Measurements from ENCODE around the gene SND1.

SND1 gene

GRCh38 chr7:128115821-128116723 is 464.1 kb downstream of the SND1 start:
- DNase-seq: no peak
- Histone ChIP-seq H3K4me3 (ENCODE audit: insufficient read depth, low read depth, low read length, poor library complexity, severe bottlenecking) (no peak overlapping the region), H3K27me3 (replicated peaks; ENCODE audit: control insufficient read depth, insufficient read depth, low read length, poor library complexity, severe bottlenecking) (no peaks in the 10 kb centered on the region), H3K9me3 (ENCODE audit: control insufficient read depth, low read length) (no peaks in the 10 kb centered on the region), H3K4me1 (ENCODE audit: control insufficient read depth, insufficient read depth, low read length, poor library complexity, severe bottlenecking) (peaks cover under 1% of the 10 kb centered on the region), H3K27ac (ENCODE audit: insufficient read depth, low read length, poor library complexity, severe bottlenecking) (no peak overlapping the region), H3K36me3 (ENCODE audit: control insufficient read depth, insufficient read depth, low read length) (no peaks in the 10 kb centered on the region)

GRCh38 chr7:128116740-128117139 is 464.7 kb downstream of the SND1 start:
- Histone ChIP-seq H3K4me1 (ENCODE audit: control insufficient read depth, insufficient read depth, low read length, poor library complexity, severe bottlenecking) (no peaks in the 10 kb centered on the region), H3K36me3 (ENCODE audit: control insufficient read depth, insufficient read depth, low read length) (no peaks in the 10 kb centered on the region), H3K9me3 (ENCODE audit: control insufficient read depth, low read length) (no peaks in the 10 kb centered on the region), H3K27me3 (replicated peaks; ENCODE audit: control insufficient read depth, insufficient read depth, low read length, poor library complexity, severe bottlenecking) (no peaks in the 10 kb centered on the region), H3K27ac (ENCODE audit: insufficient read depth, low read length, poor library complexity, severe bottlenecking) (no peak overlapping the region), H3K4me3 (ENCODE audit: insufficient read depth, low read depth, low read length, poor library complexity, severe bottlenecking) (no peak overlapping the region)
- DNase-seq: no peak

GRCh38 chr7:128117691-128118090 is 465.7 kb downstream of the SND1 start:
- Histone ChIP-seq H3K4me3 (ENCODE audit: insufficient read depth, low read depth, low read length, poor library complexity, severe bottlenecking) (no peak overlapping the region), H3K27ac (ENCODE audit: insufficient read depth, low read length, poor library complexity, severe bottlenecking) (no peak overlapping the region), H3K27me3 (replicated peaks; ENCODE audit: control insufficient read depth, insufficient read depth, low read length, poor library complexity, severe bottlenecking) (no peaks in the 10 kb centered on the region), H3K36me3 (ENCODE audit: control insufficient read depth, insufficient read depth, low read length) (no peaks in the 10 kb centered on the region), H3K9me3 (ENCODE audit: control insufficient read depth, low read length) (no peaks in the 10 kb centered on the region), H3K4me1 (ENCODE audit: control insufficient read depth, insufficient read depth, low read length, poor library complexity, severe bottlenecking) (no peaks in the 10 kb centered on the region)
- no peak for DNase-seq

GRCh38 chr7:128119036-128119435 is 467.0 kb downstream of the SND1 start:
- DNase-seq: no peak
- Histone ChIP-seq H3K9me3 (ENCODE audit: control insufficient read depth, low read length) (no peaks in the 10 kb centered on the region), H3K27me3 (replicated peaks; ENCODE audit: control insufficient read depth, insufficient read depth, low read length, poor library complexity, severe bottlenecking) (no peaks in the 10 kb centered on the region), H3K4me3 (ENCODE audit: insufficient read depth, low read depth, low read length, poor library complexity, severe bottlenecking) (no peak overlapping the region), H3K27ac (ENCODE audit: insufficient read depth, low read length, poor library complexity, severe bottlenecking) (no peak overlapping the region), H3K4me1 (ENCODE audit: control insufficient read depth, insufficient read depth, low read length, poor library complexity, severe bottlenecking) (no peaks in the 10 kb centered on the region), H3K36me3 (ENCODE audit: control insufficient read depth, insufficient read depth, low read length) (no peaks in the 10 kb centered on the region)

GRCh38 chr7:128120116-128120515 is 468.1 kb downstream of the SND1 start:
- H3K27me3 ChIP-seq (replicated peaks; ENCODE audit: control insufficient read depth, insufficient read depth, low read length, poor library complexity, severe bottlenecking): no peaks in the 10 kb centered on the region
- no peak overlapping the region for H3K27ac ChIP-seq (ENCODE audit: insufficient read depth, low read length, poor library complexity, severe bottlenecking)
- H3K4me1 ChIP-seq (ENCODE audit: control insufficient read depth, insufficient read depth, low read length, poor library complexity, severe bottlenecking): no peaks in the 10 kb centered on the region
- no peaks in the 10 kb centered on the region for H3K9me3 ChIP-seq (ENCODE audit: control insufficient read depth, low read length)
- no peaks in the 10 kb centered on the region for H3K36me3 ChIP-seq (ENCODE audit: control insufficient read depth, insufficient read depth, low read length)
- H3K4me3 ChIP-seq (ENCODE audit: insufficient read depth, low read depth, low read length, poor library complexity, severe bottlenecking): no peak overlapping the region
- DNase-seq: no peak

- Histone ChIP-seq H3K4me3 (ENCODE audit: insufficient read depth, low read depth, low read length, poor library complexity, severe bottlenecking) (no peak overlapping the region), H3K36me3 (ENCODE audit: control insufficient read depth, insufficient read depth, low read length) (no peaks in the 10 kb centered on the region), H3K27ac (ENCODE audit: insufficient read depth, low read length, poor library complexity, severe bottlenecking) (no peak overlapping the region), H3K9me3 (ENCODE audit: control insufficient read depth, low read length) (no peaks in the 10 kb centered on the region), H3K27me3 (replicated peaks; ENCODE audit: control insufficient read depth, insufficient read depth, low read length, poor library complexity, severe bottlenecking) (no peaks in the 10 kb centered on the region), H3K4me1 (ENCODE audit: control insufficient read depth, insufficient read depth, low read length, poor library complexity, severe bottlenecking) (no peaks in the 10 kb centered on the region)
- no peak for DNase-seq
Measured at GRCh38 chr7:128120976-128121490, 469.0 kb downstream of the SND1 start.

- H3K4me1 ChIP-seq (ENCODE audit: control insufficient read depth, insufficient read depth, low read length, poor library complexity, severe bottlenecking): no peaks in the 10 kb centered on the region
- H3K9me3 ChIP-seq (ENCODE audit: control insufficient read depth, low read length): no peaks in the 10 kb centered on the region
- H3K36me3 ChIP-seq (ENCODE audit: control insufficient read depth, insufficient read depth, low read length): no peaks in the 10 kb centered on the region
- DNase-seq: no peak
- no peak overlapping the region for H3K27ac ChIP-seq (ENCODE audit: insufficient read depth, low read length, poor library complexity, severe bottlenecking)
- H3K27me3 ChIP-seq (replicated peaks; ENCODE audit: control insufficient read depth, insufficient read depth, low read length, poor library complexity, severe bottlenecking): no peaks in the 10 kb centered on the region
- no peak overlapping the region for H3K4me3 ChIP-seq (ENCODE audit: insufficient read depth, low read depth, low read length, poor library complexity, severe bottlenecking)
Measured at GRCh38 chr7:128121711-128122530, 469.9 kb downstream of the SND1 start.

- H3K27ac ChIP-seq (ENCODE audit: insufficient read depth, low read length, poor library complexity, severe bottlenecking): no peak overlapping the region
Measured at GRCh38 chr7:128122576-128123290, 470.7 kb downstream of the SND1 start.

GRCh38 chr7:128123291-128124037 is 471.5 kb downstream of the SND1 start:
- Histone ChIP-seq H3K27ac (ENCODE audit: insufficient read depth, low read length, poor library complexity, severe bottlenecking) (no peak overlapping the region), H3K4me1 (ENCODE audit: control insufficient read depth, insufficient read depth, low read length, poor library complexity, severe bottlenecking) (no peaks in the 10 kb centered on the region), H3K27me3 (replicated peaks; ENCODE audit: control insufficient read depth, insufficient read depth, low read length, poor library complexity, severe bottlenecking) (no peaks in the 10 kb centered on the region), H3K36me3 (ENCODE audit: control insufficient read depth, insufficient read depth, low read length) (no peaks in the 10 kb centered on the region), H3K9me3 (ENCODE audit: control insufficient read depth, low read length) (no peaks in the 10 kb centered on the region), H3K4me3 (ENCODE audit: insufficient read depth, low read depth, low read length, poor library complexity, severe bottlenecking) (no peak overlapping the region)
- no peak for DNase-seq

More at GRCh38 chr7:128122576-128123290, 470.7 kb downstream of the SND1 start:
- H3K36me3 ChIP-seq (ENCODE audit: control insufficient read depth, insufficient read depth, low read length): no peaks in the 10 kb centered on the region
- no peak for DNase-seq
- H3K4me1 ChIP-seq (ENCODE audit: control insufficient read depth, insufficient read depth, low read length, poor library complexity, severe bottlenecking): no peaks in the 10 kb centered on the region
- H3K9me3 ChIP-seq (ENCODE audit: control insufficient read depth, low read length): no peaks in the 10 kb centered on the region
- no peaks in the 10 kb centered on the region for H3K27me3 ChIP-seq (replicated peaks; ENCODE audit: control insufficient read depth, insufficient read depth, low read length, poor library complexity, severe bottlenecking)
- H3K4me3 ChIP-seq (ENCODE audit: insufficient read depth, low read depth, low read length, poor library complexity, severe bottlenecking): no peak overlapping the region
